Stimulated activated CD8-positive, alpha-beta memory T cell treated with anti-CD3 and anti-CD28 coated beads, Interleukin-7, amount 100 ng/mL, for 4 hours (primary cell): ENCODE data around the gene PAXX.

ENCODE experiments used
- DNase-seq, 2 donors: peaks; one replicate each; pipeline ENCODE4 v3.0.0-alpha.2; 2020; ENCODE audit warnings: low read depth in 2 of 2

The PAXX gene

GRCh38 chr9:136991993-136992818 lies at the start of gene PAXX:
Gene PAXX, plus strand, starts transcription at chr9:136992422. Its CDS starts 22 bp downstream, at chr9:136992444.
- peak; percentile 80 to 91 for DNase-seq

- no peak for DNase-seq
Measured at GRCh38 chr9:136942881-136943230, 49.4 kb upstream of the PAXX start.

GRCh38 chr9:136943291-136944211 lies 48.7 kb upstream of the PAXX start:
- peak in 1 of 2 donors; percentile 36 for DNase-seq

- no peak for DNase-seq
Measured at GRCh38 chr9:136944212-136944518, 48.1 kb upstream of the PAXX start.

GRCh38 chr9:136944519-136945332 lies 47.5 kb upstream of the PAXX start, which contains the start of the genes C8G and FBXW5:
Gene C8G, plus strand, starts transcription at chr9:136945243. Its CDS starts 78 bp downstream, at chr9:136945321.
Gene FBXW5, minus strand, starts transcription at chr9:136944738. Its CDS starts 655 bp downstream, at chr9:136944083.
- peak; percentile 82 to 93 for DNase-seq

GRCh38 chr9:136945333-136946227 lies 46.6 kb upstream of the PAXX start:
- DNase-seq, result no peak

GRCh38 chr9:136946228-136947027 lies 45.8 kb upstream of the PAXX start:
- no peak for DNase-seq

- DNase-seq, result no peak
Measured at GRCh38 chr9:136947028-136947891, 45.0 kb upstream of the PAXX start.

- no peak for DNase-seq
Measured at GRCh38 chr9:136947955-136948510, 44.2 kb upstream of the PAXX start.

- DNase-seq, result no peak
Measured at GRCh38 chr9:136949239-136949816, 42.9 kb upstream of the PAXX start.

GRCh38 chr9:136949817-136950655 lies 42.2 kb upstream of the PAXX start:
- peak; percentile 93 to 96 for DNase-seq

GRCh38 chr9:136950656-136951276 lies 41.5 kb upstream of the PAXX start:
- no peak for DNase-seq

- DNase-seq, result no peak
Measured at GRCh38 chr9:136951541-136952320, 40.5 kb upstream of the PAXX start, which contains the start of gene LCN12. Gene LCN12, plus strand, starts transcription at chr9:136952273. Its CDS starts 55 bp downstream, at chr9:136952328.

GRCh38 chr9:136952321-136952850 lies 39.8 kb upstream of the PAXX start:
- DNase-seq, result no peak
